ENCODE measurements around the gene GAS7. TPM values are rescaled to one million over a fixed set of nuclear protein-coding genes. Genes with fewer than 3 reads are reported as not detected.

GAS7 gene
- total RNA-seq, 1 donor from 2014 or later, result 2.9 TPM

DNA sequence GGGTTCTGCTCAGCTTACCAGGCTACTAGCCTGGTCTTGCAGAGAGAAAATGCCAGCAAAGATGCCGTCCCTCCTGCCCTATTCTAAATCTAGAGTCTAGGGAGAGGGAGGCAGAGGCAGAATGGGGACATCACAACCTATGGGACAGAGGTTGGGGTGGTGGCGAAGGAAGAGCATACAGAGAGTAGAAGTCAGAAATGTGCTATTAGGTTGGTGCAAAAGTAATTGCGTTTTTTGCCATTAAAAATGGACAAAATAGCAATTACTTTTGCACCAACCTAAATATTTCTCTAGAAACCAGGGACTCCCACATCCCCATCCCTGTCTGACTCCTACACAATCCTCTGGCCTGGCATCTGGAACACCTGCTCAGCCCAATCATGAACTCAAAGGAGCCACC, 127.7 kb downstream of the GAS7 start:
- H3K4me1 Mint-ChIP-seq, result peaks cover 23% of the 10 kb centered on the region
- H3K27me3 Mint-ChIP-seq (ENCODE audit: insufficient read depth, low read depth), result no peaks in the 10 kb centered on the region

DNA sequence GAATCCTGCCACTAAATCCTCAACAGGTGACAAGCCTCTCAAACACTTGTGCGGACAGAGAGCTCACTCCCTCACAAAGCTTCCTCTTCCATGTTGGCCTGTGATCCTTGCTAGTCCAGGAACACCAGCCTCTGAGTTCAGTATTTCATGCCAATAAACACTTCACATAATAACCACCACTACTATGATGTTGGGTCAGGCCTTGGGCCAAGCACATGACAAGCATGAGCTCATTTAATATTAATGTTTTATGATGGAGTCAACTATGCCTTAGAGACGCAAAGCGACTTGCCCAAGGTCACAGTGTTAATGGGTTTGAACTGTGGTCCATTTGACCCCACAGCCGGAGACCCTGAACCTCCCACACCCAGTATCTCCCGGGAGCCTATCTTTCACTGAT, 129.1 kb downstream of the GAS7 start:
- Histone ChIP-seq H2AFZ (replicated peaks) (no peak overlapping the region), H3K4me3 (no peak overlapping the region), H3K9ac (no peak overlapping the region), H3K4me1 (no peaks in the 10 kb centered on the region), H3K36me3 (no peaks in the 10 kb centered on the region), H3K9me3 (ENCODE audit: low read depth) (no peaks in the 10 kb centered on the region), H3K27ac (no peak overlapping the region), H3K79me2 (ENCODE audit: low read depth) (no peaks in the 10 kb centered on the region), H3F3A (ENCODE audit: low read depth) (no peaks in the 10 kb centered on the region), H3K4me2 (no peak overlapping the region), H3K27me3 (no peaks in the 10 kb centered on the region), H4K20me1 (ENCODE audit: low read depth) (no peaks in the 10 kb centered on the region)
- H3K36me3 Mint-ChIP-seq, result no peaks in the 10 kb centered on the region
- H3K4me1 Mint-ChIP-seq, result peaks cover 24% of the 10 kb centered on the region
- TF ChIP-seq EZH2 (IDR thresholded peaks at IDR 0.05) (no peak), EZH2phosphoT487 (IDR thresholded peaks at IDR 0.05) (no peak), CTCF (IDR thresholded peaks at IDR 0.05) (no peak)
- no peak overlapping the region for H3K27ac Mint-ChIP-seq
- no peak for DNase-seq (ENCODE audit: low spot score)
- H3K9me3 Mint-ChIP-seq, result peaks cover 9% of the 10 kb centered on the region
- H3K27me3 Mint-ChIP-seq (ENCODE audit: insufficient read depth, low read depth), result no peaks in the 10 kb centered on the region
- H3K4me3 Mint-ChIP-seq, result no peak overlapping the region

More for the DNA sequence above, 127.7 kb downstream of the GAS7 start:
- H3K4me1 ChIP-seq, result no peaks in the 10 kb centered on the region
- TF ChIP-seq CTCF (IDR thresholded peaks at IDR 0.05) (no peak), EZH2phosphoT487 (IDR thresholded peaks at IDR 0.05) (no peak), EZH2 (IDR thresholded peaks at IDR 0.05) (no peak)
- H3F3A ChIP-seq (ENCODE audit: low read depth), result no peaks in the 10 kb centered on the region
- no peak overlapping the region for H2AFZ ChIP-seq (replicated peaks)
- no peak overlapping the region for H3K4me3 ChIP-seq
- H4K20me1 ChIP-seq (ENCODE audit: low read depth), result no peaks in the 10 kb centered on the region
- H3K27ac ChIP-seq, result no peak overlapping the region
- no peaks in the 10 kb centered on the region for H3K27me3 ChIP-seq
- H3K9me3 ChIP-seq (ENCODE audit: low read depth), result no peaks in the 10 kb centered on the region
- DNase-seq (ENCODE audit: low spot score), result no peak
- H3K9ac ChIP-seq, result no peak overlapping the region
- H3K79me2 ChIP-seq (ENCODE audit: low read depth), result no peaks in the 10 kb centered on the region
- H3K36me3 ChIP-seq, result no peaks in the 10 kb centered on the region
- Mint-ChIP-seq H3K36me3 (no peaks in the 10 kb centered on the region), H3K4me3 (no peak overlapping the region), H3K9me3 (no peaks in the 10 kb centered on the region), H3K27ac (no peak overlapping the region)
- H3K4me2 ChIP-seq, result no peak overlapping the region

DNA sequence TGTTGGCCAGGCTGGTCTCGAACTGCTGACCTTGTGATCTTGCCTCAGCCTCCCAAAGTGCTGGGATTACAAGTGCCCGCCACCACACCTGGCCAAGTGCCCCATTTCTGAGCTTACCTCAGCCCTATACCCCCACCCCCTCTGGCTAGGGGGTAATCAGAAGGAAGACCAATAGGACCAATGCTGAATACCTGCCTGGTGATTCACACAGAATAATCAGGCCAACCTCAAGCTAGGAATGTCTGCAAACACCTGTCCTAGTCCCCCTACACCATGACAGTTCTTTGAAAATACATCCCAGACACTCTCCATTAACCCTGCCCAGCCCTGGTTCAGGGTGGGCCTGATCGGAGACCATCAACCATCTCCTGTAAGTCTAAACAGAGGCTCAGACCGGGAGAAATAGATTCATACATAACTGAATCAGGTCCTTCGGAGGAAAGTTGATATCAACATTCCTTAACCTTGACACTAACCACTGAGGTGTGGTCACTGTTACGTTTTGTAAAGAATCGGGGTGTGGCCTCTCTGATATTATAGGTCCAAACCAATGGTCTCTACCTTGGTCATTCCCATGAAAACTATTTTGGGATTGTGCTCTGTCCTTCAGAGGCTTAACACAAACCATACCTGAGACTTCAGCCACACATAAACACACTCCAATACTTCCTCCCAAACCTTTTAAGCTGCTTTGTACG, 130.8 kb downstream of the GAS7 start:
- H3K4me1 Mint-ChIP-seq, result peaks cover 23% of the 10 kb centered on the region
- peaks cover 10% of the 10 kb centered on the region for H3K9me3 Mint-ChIP-seq
- peaks cover under 1% of the 10 kb centered on the region for H3K27me3 Mint-ChIP-seq (ENCODE audit: insufficient read depth, low read depth)
- Histone ChIP-seq H4K20me1 (ENCODE audit: low read depth) (no peaks in the 10 kb centered on the region), H2AFZ (replicated peaks) (no peak overlapping the region), H3F3A (ENCODE audit: low read depth) (no peaks in the 10 kb centered on the region), H3K4me3 (no peak overlapping the region), H3K4me2 (no peak overlapping the region), H3K27me3 (no peaks in the 10 kb centered on the region), H3K27ac (no peak overlapping the region), H3K9ac (no peak overlapping the region), H3K79me2 (ENCODE audit: low read depth) (no peaks in the 10 kb centered on the region), H3K4me1 (peaks cover 3% of the 10 kb centered on the region), H3K9me3 (ENCODE audit: low read depth) (no peaks in the 10 kb centered on the region), H3K36me3 (no peaks in the 10 kb centered on the region)
- H3K36me3 Mint-ChIP-seq, result no peaks in the 10 kb centered on the region
- TF ChIP-seq CTCF (IDR thresholded peaks at IDR 0.05) (no peak), EZH2 (IDR thresholded peaks at IDR 0.05) (no peak), EZH2phosphoT487 (IDR thresholded peaks at IDR 0.05) (no peak)
- DNase-seq (ENCODE audit: low spot score), result no peak
- no peak overlapping the region for H3K27ac Mint-ChIP-seq
- no peak overlapping the region for H3K4me3 Mint-ChIP-seq
